Mesothelial cell of epicardium (in vitro differentiated cells): ENCODE measurements around the gene TMEM44. TPM values are rescaled to one million over a fixed set of nuclear protein-coding genes. Genes with fewer than 3 reads are reported as not detected.

ENCODE experiments used
- DNase-seq, 2 experiments: peaks; one replicate each; pipeline ENCODE4 v3.0.0; 2021; ENCODE audit warnings: low spot score in 2 of 2; ENCODE audit not compliant: unreplicated experiment in 2 of 2
- H3K27ac Mint-ChIP-seq: 2 replicates; pipeline ENCODE4 v1.8.0; 2021; ENCODE audit warnings: mixed read lengths
- H3K27me3 Mint-ChIP-seq: 2 replicates; pipeline ENCODE4 v1.8.0; 2021; ENCODE audit warnings: low read depth, mixed read lengths
- H3K36me3 Mint-ChIP-seq: 2 replicates; pipeline ENCODE4 v1.8.0; 2021; ENCODE audit warnings: mixed read lengths
- H3K4me1 Mint-ChIP-seq: 2 replicates; pipeline ENCODE4 v1.8.0; 2021; ENCODE audit warnings: mixed read lengths
- H3K4me3 Mint-ChIP-seq: 2 replicates; pipeline ENCODE4 v1.8.0; 2021; ENCODE audit warnings: mild to moderate bottlenecking, moderate library complexity, mixed read lengths
- H3K9me3 Mint-ChIP-seq: 2 replicates; pipeline ENCODE4 v1.8.0; 2021; ENCODE audit warnings: mixed read lengths
- total RNA-seq: library from RNA; stranded (reverse); gene quantifications from 3 replicates; pipeline ENCODE4 v1.2.1, GENCODE V29; 2021
- TF ChIP-seq, protein P1 (sequence below): fragments of 200-600 bp; sonication (generic); IDR thresholded peaks from one replicate; pipeline ENCODE4 v1.5.0; 2021; ENCODE audit warnings: antibody characterized with exemption; ENCODE audit not compliant: unreplicated experiment

TMEM44 gene
- total RNA-seq, 1 donor from 2014 or later, result 27.9 TPM

DNA sequence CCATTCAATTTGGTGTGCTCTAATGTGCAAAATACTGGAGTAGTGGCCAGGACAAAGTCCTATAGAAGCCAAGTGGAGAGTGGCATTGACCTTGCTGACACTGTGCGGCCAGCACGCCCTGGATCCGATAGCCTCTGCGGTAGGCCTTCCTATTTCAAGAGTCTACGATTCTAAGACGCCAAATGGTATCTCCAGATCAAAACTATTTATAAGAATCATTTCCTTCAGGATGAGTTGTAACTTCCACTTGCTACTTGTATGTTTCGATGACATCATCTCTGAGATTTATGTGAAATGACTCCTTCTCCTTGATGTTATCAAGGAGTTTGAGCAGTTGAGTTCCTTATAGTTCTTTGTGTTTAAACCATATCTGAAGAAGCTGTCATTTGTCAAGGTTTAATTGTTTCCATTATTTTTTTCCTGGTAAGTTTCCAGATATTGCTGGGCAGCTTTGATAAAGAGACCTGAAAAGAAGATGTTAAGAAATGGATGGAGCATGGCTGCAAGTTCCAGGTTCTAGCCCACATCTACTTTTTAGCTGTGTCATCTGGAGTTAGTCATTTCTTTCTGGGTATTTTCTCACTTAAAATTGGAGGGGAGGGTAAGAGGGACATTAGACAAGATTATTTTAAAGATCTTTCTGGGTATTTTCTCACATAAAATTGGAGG is 71.8 kb downstream of the TMEM44 start:
- H3K4me3 Mint-ChIP-seq, result no peak overlapping the region
- H3K27ac Mint-ChIP-seq, result peak overlapping the region; percentile 32
- DNase-seq, result no peak
- H3K9me3 Mint-ChIP-seq, result no peaks in the 10 kb centered on the region
- H3K4me1 Mint-ChIP-seq, result peaks cover 29% of the 10 kb centered on the region
- no peaks in the 10 kb centered on the region for H3K36me3 Mint-ChIP-seq
- TF ChIP-seq, protein P1, sequence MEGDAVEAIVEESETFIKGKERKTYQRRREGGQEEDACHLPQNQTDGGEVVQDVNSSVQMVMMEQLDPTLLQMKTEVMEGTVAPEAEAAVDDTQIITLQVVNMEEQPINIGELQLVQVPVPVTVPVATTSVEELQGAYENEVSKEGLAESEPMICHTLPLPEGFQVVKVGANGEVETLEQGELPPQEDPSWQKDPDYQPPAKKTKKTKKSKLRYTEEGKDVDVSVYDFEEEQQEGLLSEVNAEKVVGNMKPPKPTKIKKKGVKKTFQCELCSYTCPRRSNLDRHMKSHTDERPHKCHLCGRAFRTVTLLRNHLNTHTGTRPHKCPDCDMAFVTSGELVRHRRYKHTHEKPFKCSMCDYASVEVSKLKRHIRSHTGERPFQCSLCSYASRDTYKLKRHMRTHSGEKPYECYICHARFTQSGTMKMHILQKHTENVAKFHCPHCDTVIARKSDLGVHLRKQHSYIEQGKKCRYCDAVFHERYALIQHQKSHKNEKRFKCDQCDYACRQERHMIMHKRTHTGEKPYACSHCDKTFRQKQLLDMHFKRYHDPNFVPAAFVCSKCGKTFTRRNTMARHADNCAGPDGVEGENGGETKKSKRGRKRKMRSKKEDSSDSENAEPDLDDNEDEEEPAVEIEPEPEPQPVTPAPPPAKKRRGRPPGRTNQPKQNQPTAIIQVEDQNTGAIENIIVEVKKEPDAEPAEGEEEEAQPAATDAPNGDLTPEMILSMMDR, result no peak
- peaks cover 38% of the 10 kb centered on the region for H3K27me3 Mint-ChIP-seq

DNA sequence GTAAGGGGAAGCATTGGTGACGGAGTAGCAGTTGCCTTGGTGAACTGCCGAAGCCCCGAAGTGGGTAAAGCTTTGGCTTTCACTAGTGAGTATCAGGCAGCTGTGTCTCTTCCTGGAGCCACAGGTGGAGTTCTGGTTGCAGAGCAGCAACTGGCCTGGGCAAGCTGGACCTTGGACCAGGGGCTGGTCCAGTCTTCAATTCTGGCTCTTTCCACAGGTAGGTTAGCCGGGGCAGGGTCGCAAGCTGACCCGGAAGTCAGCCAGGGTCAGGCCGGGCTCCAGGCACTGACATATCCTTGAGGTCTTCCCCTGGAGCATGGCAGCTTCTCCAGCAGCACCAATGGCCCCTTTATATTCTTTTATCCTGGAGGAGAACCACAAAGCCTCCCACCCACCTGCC is 73.2 kb downstream of the TMEM44 start:
- H3K27me3 Mint-ChIP-seq, result peaks cover 39% of the 10 kb centered on the region
- TF ChIP-seq, protein P1, result no peak
- H3K36me3 Mint-ChIP-seq, result no peaks in the 10 kb centered on the region
- H3K4me3 Mint-ChIP-seq, result no peak overlapping the region
- peaks cover 21% of the 10 kb centered on the region for H3K4me1 Mint-ChIP-seq
- H3K9me3 Mint-ChIP-seq, result no peaks in the 10 kb centered on the region
- no peak overlapping the region for H3K27ac Mint-ChIP-seq
- DNase-seq, result no peak

DNA sequence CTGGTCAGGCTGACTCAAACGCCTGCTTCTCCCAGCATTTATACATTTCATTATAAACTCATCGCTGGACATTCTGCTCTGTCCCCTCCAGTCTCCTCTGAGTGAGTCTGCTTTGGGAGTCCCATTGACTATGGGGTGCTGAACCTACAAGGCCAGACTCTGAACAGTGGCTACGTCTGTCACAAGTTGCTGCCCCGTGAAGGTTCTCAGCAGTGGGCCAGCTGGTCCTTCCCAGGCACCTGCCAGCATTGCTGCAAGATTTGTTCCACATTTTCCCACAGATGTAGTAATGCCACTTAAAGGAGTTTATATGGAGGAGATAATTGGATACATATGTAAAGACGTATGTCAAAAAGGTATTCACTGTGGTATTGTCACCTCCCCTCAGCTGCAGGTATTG is 73.7 kb downstream of the TMEM44 start:
- Mint-ChIP-seq H3K27ac (no peak overlapping the region), H3K36me3 (no peaks in the 10 kb centered on the region), H3K4me1 (peaks cover 21% of the 10 kb centered on the region), H3K9me3 (no peaks in the 10 kb centered on the region), H3K27me3 (peaks cover 38% of the 10 kb centered on the region), H3K4me3 (no peak overlapping the region)
- DNase-seq, result no peak
- TF ChIP-seq, protein P1, result no peak

DNA sequence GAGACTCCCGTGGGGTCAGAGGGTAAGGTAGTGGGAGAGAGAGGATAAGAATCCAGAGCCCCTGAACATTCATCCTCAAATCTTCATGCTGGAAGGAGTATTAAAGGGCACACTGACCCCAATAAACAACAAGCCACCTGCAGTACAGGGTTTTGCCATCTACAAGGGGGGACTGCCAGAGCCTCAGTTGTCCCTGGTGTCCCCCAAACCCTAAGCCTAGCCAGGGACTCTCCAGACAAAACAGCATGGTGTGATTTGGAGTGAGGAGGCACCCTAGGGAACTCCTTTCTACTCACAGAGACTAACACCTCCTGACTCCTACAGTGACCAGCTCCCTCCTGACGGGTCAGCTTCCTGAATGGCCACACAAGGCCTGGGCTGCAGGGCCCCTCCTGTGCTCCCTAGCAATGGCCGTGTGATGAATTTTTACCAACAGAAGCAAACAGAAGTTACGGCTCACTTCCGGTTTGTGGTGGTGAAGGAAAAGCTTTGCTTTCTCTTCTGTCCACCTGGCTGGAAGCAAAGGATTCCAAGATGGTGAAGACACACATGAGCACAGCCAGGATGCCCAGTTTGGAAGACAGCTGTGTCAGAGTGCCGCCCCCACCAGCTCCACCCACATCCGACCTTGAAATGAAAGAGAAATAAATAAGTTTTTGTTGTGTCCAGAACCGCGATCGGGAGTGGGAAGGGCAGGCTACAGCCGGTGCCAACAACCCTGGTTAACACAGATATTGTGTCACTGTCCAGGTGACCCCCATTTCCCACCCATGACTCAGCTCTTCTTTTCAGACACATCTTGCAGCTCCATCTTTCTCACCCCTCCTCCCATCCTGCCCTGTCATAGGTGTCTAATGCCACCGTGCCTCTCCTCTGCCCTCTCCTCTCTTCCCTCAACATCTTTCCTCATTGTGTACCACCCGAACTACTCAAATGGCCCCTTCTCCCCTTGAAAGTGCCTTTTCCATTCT is 76.8 kb downstream of the TMEM44 start:
- Mint-ChIP-seq H3K27ac (no peak overlapping the region), H3K4me1 (peaks cover 11% of the 10 kb centered on the region), H3K4me3 (no peak overlapping the region), H3K27me3 (peaks cover 28% of the 10 kb centered on the region), H3K9me3 (no peaks in the 10 kb centered on the region), H3K36me3 (no peaks in the 10 kb centered on the region)
- TF ChIP-seq, protein P1, result no peak
- DNase-seq, result no peak

DNA sequence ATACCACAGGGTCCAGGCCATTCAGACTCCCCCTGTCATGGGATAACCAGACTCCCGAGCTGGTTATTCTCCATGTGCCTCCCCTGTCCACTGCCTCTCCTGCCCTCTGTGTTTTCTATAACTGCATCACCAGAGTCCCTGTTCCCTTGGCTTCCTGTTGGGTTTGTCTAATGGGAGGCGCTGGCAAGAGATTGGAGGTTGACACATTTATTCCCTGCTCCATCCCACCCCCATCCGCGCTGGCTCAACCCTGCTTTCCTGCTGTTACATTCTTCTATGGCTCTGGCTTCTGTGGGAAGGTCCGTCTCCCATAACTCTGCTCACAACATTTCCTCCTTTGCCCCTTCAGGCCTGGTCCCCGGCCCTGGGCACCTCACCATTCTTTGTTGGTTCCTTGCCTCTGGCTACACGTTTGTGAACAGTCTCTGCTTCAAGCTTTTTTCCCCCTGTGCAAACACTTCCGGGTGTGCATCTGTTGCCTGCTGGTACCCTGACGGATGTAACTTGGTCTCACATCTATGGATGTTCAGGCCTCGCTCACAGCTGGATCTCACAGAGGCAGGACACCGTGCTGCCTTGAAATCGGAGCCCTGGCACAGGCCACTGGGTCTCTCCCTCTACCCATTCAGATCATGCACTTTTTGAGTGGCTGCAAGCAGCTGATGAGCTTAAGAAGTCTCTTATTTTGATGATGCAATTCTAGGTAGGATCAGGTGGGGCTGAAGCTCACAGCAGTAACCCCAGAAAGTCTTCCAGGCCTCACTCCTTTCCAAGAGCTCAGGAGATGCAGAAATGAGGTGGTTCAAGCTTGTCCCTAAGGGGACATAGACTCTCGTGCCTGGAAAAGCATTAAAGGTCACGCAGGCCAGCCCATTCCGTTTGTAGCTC is 77.8 kb downstream of the TMEM44 start:
- H3K27me3 Mint-ChIP-seq, result peaks cover 26% of the 10 kb centered on the region
- H3K27ac Mint-ChIP-seq, result no peak overlapping the region
- no peaks in the 10 kb centered on the region for H3K36me3 Mint-ChIP-seq
- DNase-seq, result no peak
- H3K9me3 Mint-ChIP-seq, result no peaks in the 10 kb centered on the region
- peaks cover 7% of the 10 kb centered on the region for H3K4me1 Mint-ChIP-seq
- H3K4me3 Mint-ChIP-seq, result no peak overlapping the region
- TF ChIP-seq, protein P1, result no peak
